SIG-M5 treated with dmso at 0.1 percent for 504 hours (cell line): ENCODE results near the gene IL17B.

Experiments
- DNase-seq: peaks from one replicate; lab custom pipeline; 2025; ENCODE audit not compliant: unreplicated experiment; lab: John Stamatoyannopoulos, UW

The IL17B gene

DNA sequence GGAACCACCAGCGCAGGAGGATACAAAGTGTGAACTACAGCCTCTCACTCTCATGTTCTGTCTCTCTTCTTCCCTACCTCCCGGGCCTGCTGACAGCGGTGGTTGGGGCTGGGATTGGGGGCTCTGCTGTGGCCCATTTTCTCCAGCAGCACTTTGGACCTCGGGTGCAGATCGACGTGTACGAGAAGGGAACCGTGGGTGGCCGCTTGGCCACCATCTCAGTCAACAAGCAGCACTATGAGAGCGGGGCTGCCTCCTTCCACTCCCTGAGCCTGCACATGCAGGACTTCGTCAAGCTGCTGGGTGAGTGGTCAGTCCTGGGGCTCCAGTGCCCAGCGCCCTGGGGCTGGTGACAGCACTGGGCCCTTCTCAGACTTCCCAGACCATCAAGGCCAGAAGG lies 16.6 kb downstream of the IL17B start:
- no peak for DNase-seq

DNA sequence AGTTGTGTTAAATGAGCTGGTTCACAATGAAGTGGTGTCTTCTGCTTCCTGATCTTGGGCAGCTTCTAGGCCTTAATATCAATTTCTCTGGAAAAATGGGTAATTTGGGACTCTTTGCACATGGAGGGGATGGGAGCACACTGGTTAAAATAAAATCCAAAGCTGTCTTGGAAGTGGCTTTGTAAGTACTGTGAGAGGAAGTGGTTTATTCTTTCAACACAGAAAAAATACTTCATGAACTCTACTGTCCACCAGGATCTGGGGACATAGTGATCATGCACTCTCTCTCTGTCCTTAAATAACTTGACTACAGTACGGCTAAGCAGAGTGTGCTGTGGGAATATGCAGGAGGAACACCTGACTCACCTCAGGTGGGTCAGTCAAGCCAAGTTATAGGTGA lies 18.8 kb downstream of the IL17B start:
- peak; percentile 44 for DNase-seq

- no peak for DNase-seq
Measured at GRCh38 chr5:149358868-149359495, 20.1 kb downstream of the IL17B start.

GRCh38 chr5:149358294-149358651 lies 20.8 kb downstream of the IL17B start:
- peak; percentile 80 for DNase-seq

GRCh38 chr5:149357370-149358293 lies 21.5 kb downstream of the IL17B start, which contains the start of gene PCYOX1L:
TSS of gene PCYOX1L (plus strand) at chr5:149358046. CDS start at chr5:149358069, 23 bp downstream.
- peak; percentile 97 for DNase-seq

- no peak for DNase-seq
Measured at GRCh38 chr5:149356391-149356790, 22.7 kb downstream of the IL17B start.

- no peak for DNase-seq
Measured at GRCh38 chr5:149355688-149356087, 23.4 kb downstream of the IL17B start.

- DNase-seq = no peak
Measured at GRCh38 chr5:149353911-149354310, 25.2 kb downstream of the IL17B start.

- no peak for DNase-seq
Measured at GRCh38 chr5:149352169-149352568, 26.9 kb downstream of the IL17B start.

- DNase-seq = no peak
Measured at GRCh38 chr5:149349382-149349781, 29.7 kb downstream of the IL17B start.

DNA sequence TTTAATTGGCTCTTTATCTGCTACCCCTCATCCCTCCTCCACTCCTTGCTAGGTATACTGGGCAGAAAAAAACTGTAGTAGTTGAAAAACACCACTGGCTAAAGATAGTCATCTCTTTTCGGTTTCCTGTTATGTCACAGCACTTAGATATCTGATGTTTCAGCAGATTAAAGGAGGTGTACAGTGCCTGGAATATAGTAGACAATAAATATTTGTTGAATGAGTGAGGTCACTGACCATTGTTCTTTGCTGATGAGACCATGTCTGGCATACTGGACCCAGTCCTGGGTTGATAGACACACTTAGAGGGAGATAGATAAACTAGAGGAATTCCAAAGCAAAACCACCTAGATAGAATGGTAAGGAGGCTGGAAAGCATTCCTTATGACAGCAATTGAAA lies 30.6 kb downstream of the IL17B start:
- no peak for DNase-seq

DNA sequence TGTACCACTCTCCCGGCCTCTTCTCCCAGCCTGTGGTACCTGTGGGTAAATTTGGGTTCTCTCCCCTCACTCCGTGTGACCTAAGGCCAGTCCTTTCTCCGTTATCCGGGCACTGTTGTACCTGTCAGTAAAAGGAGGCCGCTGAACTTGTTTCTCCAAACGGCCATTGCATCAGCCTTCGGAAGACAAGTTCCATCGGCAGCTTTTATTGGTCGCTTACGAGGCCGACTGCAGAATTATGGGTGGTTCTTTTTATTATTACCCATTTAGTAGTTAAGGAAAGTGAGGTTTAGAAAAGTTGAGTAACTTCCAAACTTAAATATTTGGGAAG lies 33.2 kb downstream of the IL17B start:
- DNase-seq = peak; percentile 42

DNA sequence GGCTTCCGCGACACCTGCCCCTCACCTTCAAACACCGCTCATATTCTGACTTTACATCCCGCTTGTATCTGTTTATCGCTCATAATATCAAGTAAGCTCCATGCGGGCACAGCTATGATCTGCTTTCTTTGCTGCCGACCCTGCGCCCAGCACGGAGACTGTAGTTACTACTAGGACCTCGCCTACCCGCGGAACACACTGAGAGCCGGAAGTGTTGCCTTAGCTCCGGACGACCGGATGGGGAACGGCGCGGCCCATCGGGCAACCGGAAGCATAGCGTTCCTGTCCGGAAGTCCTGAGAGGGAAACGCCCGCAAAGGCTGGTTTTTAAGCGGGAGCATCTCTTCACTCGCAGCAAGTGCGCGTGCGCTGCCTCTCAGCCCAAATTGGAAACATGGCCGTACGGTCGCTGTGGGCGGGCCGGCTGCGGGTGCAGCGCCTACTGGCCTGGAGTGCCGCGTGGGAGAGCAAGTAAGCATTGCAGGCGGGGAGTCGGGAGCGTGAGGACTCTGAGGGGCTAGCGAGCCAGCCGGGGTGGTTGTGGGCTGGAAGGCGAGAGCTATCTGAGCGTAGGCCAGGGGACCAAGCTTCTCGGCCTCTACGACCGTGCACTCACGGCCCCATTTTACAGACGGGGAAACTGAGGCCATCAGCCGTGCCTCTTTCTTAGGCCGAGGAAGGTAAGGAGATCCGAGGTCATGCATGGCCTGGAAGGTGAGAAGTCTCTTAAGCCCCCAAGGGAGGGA lies 33.8 kb downstream of the IL17B start, which contains the start of gene GRPEL2:
Gene GRPEL2 (plus strand): TSS at position 353 of the 745 bp plus-strand sequence. CDS start 41 bp downstream, at position 394.
- peak; percentile 97 for DNase-seq

DNA sequence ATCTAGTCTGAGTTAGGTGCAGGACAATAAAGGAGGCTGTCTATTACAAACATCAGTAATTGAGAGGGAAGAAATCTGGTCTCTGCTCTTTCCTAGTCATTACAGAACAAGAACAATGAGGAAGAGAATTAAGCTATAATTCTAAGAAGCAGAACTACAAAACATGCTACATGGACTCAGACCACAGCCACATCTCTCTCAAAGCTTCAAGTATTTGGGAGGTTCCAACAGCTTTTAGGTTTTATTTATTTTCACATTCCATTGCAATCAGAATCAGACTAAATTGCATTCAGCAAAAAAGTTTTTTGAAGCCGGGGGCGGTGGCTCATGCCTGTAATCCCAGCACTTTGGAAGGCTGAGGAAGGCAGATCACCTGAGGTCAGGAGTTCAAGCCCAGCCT lies 34.9 kb downstream of the IL17B start:
- no peak for DNase-seq

- DNase-seq = no peak
Measured at GRCh38 chr5:149341876-149342275, 37.2 kb downstream of the IL17B start.

DNA sequence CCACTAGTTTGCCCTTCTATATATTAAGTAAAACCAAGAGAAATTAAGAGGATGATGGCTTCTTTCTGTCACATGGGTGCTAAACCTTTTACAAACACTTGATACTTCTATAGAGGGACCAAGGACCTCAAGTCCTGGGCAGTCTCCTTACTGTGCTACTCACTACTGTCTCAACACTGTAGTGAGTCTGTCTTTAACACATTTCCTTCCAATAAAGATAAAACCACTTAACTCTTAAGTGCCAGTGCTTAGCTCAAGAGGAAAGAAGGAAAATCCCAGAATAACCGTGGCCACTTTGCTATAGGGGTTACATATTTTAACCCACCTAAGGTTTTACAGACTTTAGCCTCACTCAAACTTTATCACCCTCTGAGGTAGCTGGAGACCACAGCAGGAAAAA lies 38.2 kb downstream of the IL17B start:
- DNase-seq = no peak

- DNase-seq = peak; percentile 21
Measured at GRCh38 chr5:149338364-149338763, 40.7 kb downstream of the IL17B start.

DNA sequence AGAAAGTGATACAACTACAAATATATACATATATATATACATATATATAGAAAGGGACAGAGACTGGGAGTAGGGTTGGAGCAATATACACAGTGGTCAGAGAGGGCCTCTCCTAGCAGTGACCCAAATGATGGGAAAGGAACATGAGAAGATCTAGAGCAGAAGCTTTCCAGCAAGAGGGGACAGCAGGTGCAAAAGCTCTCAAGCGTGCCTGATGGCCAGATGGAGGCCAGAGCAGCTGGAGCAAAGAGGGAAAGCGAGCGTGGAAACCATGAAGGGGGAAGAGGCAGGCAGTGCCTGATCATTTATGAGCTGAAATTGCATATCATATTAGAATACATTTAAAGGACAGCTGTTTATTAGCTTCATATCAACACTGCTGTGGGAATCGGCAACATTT lies 41.4 kb downstream of the IL17B start:
- no peak for DNase-seq

DNA sequence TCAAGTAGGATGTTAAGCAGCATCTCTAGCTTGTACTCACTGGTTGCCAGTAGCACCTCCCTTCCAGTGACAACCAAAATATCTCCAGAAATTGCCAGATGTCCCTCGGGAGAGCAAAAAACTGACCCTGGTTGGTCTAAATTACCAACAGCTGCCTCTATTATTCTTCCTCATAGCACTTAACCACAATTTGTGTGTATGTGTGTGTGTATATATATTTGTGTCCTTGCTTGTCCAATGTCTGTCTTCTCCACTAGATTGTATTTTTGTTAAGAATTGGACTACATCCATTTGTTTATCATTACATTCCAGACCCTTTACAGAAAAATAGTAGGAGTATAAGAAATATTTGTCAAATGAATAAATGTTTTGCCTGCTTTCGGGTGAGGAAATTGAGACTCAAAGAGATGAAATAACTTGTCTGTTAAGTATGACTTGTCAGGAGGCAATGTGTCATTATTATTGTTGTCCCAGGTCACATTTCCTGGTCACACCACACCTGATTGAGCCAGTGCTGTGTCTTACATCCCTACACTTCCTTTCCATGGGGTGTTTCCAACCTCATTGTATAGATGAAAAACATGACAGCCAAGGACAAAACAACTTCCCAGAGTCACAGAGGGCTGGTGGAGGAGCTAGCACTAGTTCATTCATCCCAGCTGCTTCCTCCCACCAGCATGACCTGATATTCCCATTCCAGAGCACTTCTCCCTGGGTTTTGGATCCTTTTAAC lies 45.2 kb downstream of the IL17B start:
- no peak for DNase-seq

DNA sequence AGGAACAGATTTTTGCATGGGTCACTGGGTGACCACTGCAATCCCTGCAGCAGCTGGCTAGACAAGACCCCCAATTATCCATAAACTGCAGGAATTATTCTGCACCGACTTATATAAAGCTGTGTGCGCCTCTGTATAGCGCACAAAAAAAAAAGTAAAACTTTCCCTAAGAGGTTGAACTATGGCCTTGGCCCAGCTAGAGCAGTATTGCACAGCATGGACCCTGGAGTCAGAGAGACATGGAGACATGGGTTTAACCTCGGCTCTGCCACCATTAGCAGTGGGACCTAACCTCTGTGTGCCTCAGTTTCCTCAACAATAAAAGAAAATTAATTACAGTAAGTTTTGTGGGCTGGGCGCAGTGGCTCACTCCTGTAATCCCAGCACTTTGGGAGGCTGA lies 50.9 kb downstream of the IL17B start:
- no peak for DNase-seq

DNA sequence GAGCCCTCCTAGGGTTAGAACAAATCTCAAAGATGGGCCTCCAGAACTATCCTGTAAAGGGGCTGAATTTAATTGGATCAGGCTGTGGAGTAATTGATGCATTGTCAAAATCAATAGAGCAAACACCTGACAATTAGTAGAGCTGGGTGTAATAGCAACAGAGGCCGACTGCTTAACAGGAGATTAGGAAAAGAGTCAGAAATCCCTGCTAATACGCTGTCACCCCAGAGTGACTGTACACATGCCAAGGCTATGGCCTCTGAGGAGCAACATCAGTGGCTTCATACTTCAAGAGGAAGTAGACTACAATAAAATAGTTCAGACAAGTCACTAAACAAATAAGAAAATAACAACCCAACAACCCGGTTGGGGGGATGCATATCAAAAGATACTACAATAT lies 52.5 kb downstream of the IL17B start:
- no peak for DNase-seq
